Measurements from ENCODE around the gene AARS2.
A peak's percentile ranks its signal among the peaks of the same experiment; 100 is the strongest.

The AARS2 gene

DNA sequence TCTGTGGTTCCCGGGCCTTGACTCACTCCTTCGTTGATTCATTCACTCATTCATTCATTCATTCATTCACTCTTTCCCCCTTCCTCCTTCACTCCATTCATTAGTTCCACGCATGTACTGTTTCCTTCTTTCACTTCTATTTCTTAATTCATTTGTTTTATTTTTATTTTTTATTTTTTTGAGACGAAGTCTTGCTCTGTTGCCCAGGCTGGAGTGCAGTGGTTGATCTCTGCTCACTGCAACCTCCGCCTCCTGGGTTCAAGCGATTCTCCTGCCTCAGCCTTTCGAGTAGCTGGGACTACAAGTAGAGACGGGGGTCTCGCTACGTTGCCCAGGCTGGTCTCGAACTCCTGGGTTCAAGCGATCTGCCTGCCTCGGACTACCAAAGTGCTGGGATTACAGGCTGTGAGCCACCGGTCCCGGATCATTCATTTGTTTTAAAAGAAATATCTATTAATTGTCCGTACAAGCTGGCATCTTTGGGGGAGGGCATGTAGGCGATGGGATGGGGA is 47.4 kb downstream of the AARS2 start:
- Histone ChIP-seq H3K4me3 (ENCODE audit: control insufficient read depth in 1 of 7, extremely low read depth in 1 of 7, insufficient read depth in 4 of 7, low read depth in 2 of 7, low read length in 6 of 7) (peak overlapping the region in 5 of 7 experiments; percentile 70 to 91 (median 88)), H3K4me1 (ENCODE audit: control extremely low read depth in 1 of 4, control insufficient read depth in 4 of 4, insufficient read depth in 4 of 4, low read length in 3 of 4) (peaks cover 8 to 46% (median 40%) of the 10 kb centered on the region in 4 experiments), H3K9me3 (ENCODE audit: control extremely low read depth in 1 of 5, control insufficient read depth in 4 of 5, insufficient read depth in 2 of 5, low read depth in 1 of 5, low read length in 4 of 5) (no peaks in the 10 kb centered on the region), H3K27me3 (replicated peaks in 2 of 5; ENCODE audit: control insufficient read depth in 4 of 5, insufficient read depth in 5 of 5, low read length in 4 of 5) (peaks cover 3 to 20% (median 10%) of the 10 kb centered on the region in 5 experiments), H3K36me3 (ENCODE audit: control insufficient read depth in 4 of 4, insufficient read depth in 4 of 4, low read length in 3 of 4) (peaks cover 2 to 24% (median 12%) of the 10 kb centered on the region in 4 experiments), H3K27ac (ENCODE audit: insufficient read depth in 1 of 2, low read depth in 1 of 2, low read length in 2 of 2, poor library complexity in 1 of 2, severe bottlenecking in 2 of 2) (no peak overlapping the region)
- ChIA-PET CTCF (interaction anchor here (1.0 to 11.0 kb wide), 6 partner anchors 9 to 72 kb away, joined by 3 to 202 read pairs (median 22); partner anchors contain the start of gene AARS2), POLR2A (interaction anchor here (2.1 to 3.8 kb wide), 2 partner anchors 12 to 19 kb away, joined by 12 to 40 read pairs; partner anchors contain the start of gene HSP90AB1)
- peak in 2 of 3 donors; percentile 96 to 97 for DNase-seq
- WGBS (ENCODE audit: insufficient coverage): 66% methylated on average over 11 of the region's 17 CpGs

DNA sequence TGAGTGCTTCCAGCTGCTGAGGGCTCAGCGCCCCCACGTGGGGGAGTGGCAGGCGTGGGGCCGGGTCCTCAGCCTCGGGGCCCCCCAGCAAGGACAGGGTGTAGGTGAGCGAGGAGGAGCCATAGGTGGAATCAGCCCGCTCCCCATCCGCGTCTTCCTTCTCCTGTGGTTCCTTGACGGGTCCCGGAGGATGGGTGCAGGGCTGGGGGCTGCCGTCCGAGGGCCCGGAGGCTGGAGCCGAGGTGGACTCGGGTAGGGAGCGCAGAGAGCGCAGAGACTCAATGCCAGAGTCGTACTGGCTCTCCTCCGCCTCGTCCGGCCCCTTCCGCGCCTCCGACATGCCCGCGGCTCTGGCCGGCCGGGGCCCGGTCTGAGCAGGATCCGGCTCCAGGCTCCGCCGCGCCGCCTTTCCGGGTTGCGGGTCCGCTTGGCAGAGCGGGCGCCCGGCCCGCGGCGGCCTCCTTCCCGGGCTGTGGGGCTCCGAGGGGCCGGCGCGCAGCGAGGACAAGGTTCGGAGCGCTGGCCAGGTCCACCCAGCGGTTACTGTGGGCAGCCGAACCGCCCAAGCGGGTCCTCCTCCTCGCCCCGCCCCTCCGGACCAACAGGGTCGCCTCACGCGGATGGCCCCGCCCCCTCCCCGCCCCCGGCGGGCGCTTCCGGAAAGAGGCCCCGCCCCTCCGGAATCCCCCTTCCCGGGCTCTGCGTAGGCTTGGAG is 48.0 kb downstream of the AARS2 start, which contains the start of gene NFKBIE:
Gene NFKBIE (minus strand): TSS at position 545 of the 715 bp plus-strand sequence. CDS start 205 bp downstream, at position 340.
- Histone ChIP-seq H3K4me3 (ENCODE audit: control insufficient read depth in 1 of 7, extremely low read depth in 1 of 7, insufficient read depth in 4 of 7, low read depth in 2 of 7, low read length in 6 of 7) (peak within 1 kb of the TSS; percentile 70 to 91 (median 85)), H3K27me3 (replicated peaks in 2 of 5; ENCODE audit: control insufficient read depth in 4 of 5, insufficient read depth in 5 of 5, low read length in 4 of 5) (peaks cover 3 to 20% (median 10%) of the 10 kb centered on the region in 5 experiments), H3K27ac (ENCODE audit: insufficient read depth in 1 of 2, low read depth in 1 of 2, low read length in 2 of 2, poor library complexity in 1 of 2, severe bottlenecking in 2 of 2) (peak within 1 kb of the TSS; percentile 86 to 92), H3K9me3 (ENCODE audit: control extremely low read depth in 1 of 5, control insufficient read depth in 4 of 5, insufficient read depth in 2 of 5, low read depth in 1 of 5, low read length in 4 of 5) (no peaks in the 10 kb centered on the region), H3K4me1 (ENCODE audit: control extremely low read depth in 1 of 4, control insufficient read depth in 4 of 4, insufficient read depth in 4 of 4, low read length in 3 of 4) (peaks cover 8 to 46% (median 39%) of the 10 kb centered on the region in 4 experiments), H3K36me3 (ENCODE audit: control insufficient read depth in 4 of 4, insufficient read depth in 4 of 4, low read length in 3 of 4) (peaks cover 4 to 30% (median 15%) of the 10 kb centered on the region in 4 experiments)
- ChIA-PET POLR2A (interaction anchor here (1.0 to 3.8 kb wide), 5 partner anchors 11 to 48 kb away, joined by 4 to 40 read pairs (median 5); partner anchors contain the start of genes AARS2 and HSP90AB1), CTCF (interaction anchor here (1.0 to 11.0 kb wide), 12 partner anchors 9 to 170 kb away, joined by 3 to 202 read pairs (median 4); partner anchors contain the start of gene AARS2)
- WGBS (ENCODE audit: insufficient coverage): 0% methylated on average over 64 of the region's 72 CpGs
- DNase-seq: peak in 1 of 3 donors; percentile 91

DNA sequence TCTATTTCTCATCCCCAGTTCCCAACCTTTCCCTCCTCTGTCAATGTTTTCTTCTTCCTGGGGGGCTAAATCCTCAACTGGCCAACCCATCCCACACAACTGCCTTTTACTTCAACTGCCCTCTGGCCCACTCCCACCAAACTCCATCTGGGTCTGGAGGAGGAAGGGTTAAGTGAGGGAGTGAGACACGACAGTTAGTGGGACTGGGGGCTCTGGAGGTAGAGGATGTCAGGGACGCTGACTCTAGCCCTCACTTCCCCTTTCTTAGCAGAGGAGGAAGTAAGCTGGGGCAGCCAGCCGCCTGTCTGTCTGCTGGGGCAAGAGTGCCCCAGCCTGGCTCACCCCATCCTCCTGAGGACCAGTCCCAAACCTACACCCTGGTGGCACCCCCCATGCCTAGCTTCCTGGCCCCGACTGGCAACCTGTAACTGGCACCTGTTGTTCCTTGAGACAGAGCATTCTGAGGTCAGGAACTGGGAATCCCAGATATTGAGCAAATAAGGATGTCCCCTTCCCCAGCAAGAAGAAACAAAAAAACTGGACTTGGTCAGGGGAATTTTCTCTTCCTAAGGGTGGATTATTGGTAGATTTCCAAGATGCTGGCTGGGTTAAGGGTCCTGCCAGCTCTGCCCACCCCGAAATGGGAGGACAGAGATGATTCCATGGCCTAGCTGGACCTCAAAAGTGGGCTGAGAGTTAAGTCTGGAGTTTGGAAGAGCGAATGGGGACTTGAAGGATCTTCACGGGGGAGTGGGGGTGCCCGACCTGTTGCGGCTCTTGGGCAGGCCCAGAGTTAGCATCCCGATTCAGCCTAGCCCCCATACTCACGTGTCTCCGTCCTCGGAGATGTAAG is 48.8 kb downstream of the AARS2 start:
- POLR2A ChIA-PET: interaction anchor here (0.6 to 3.8 kb wide), 8 partner anchors 10 to 49 kb away, joined by 3 to 40 read pairs (median 4); partner anchors contain the start of genes AARS2 and HSP90AB1
- H3K4me1 ChIP-seq (ENCODE audit: control extremely low read depth in 1 of 4, control insufficient read depth in 4 of 4, insufficient read depth in 4 of 4, low read length in 3 of 4): peaks cover 8 to 46% (median 36%) of the 10 kb centered on the region in 4 experiments
- H3K27me3 ChIP-seq (replicated peaks in 2 of 5; ENCODE audit: control insufficient read depth in 4 of 5, insufficient read depth in 5 of 5, low read length in 4 of 5): peaks cover 2 to 12% (median 3%) of the 10 kb centered on the region in 5 experiments
- peak overlapping the region; percentile 86 to 92 for H3K27ac ChIP-seq (ENCODE audit: insufficient read depth in 1 of 2, low read depth in 1 of 2, low read length in 2 of 2, poor library complexity in 1 of 2, severe bottlenecking in 2 of 2)
- CTCF ChIA-PET: interaction anchor here (0.6 to 2.0 kb wide), 11 partner anchors 8 to 169 kb away, joined by 3 to 7 read pairs (median 3); partner anchors contain the start of gene AARS2
- no peaks in the 10 kb centered on the region for H3K9me3 ChIP-seq (ENCODE audit: control extremely low read depth in 1 of 5, control insufficient read depth in 4 of 5, insufficient read depth in 2 of 5, low read depth in 1 of 5, low read length in 4 of 5)
- peak overlapping the region; percentile 70 to 91 (median 85) for H3K4me3 ChIP-seq (ENCODE audit: control insufficient read depth in 1 of 7, extremely low read depth in 1 of 7, insufficient read depth in 4 of 7, low read depth in 2 of 7, low read length in 6 of 7)
- WGBS (ENCODE audit: insufficient coverage): 4% methylated on average over 5 of the region's 13 CpGs
- peaks cover 8 to 38% (median 22%) of the 10 kb centered on the region in 4 experiments for H3K36me3 ChIP-seq (ENCODE audit: control insufficient read depth in 4 of 4, insufficient read depth in 4 of 4, low read length in 3 of 4)
- peak; percentile 77 to 95 (median 91) for DNase-seq

DNA sequence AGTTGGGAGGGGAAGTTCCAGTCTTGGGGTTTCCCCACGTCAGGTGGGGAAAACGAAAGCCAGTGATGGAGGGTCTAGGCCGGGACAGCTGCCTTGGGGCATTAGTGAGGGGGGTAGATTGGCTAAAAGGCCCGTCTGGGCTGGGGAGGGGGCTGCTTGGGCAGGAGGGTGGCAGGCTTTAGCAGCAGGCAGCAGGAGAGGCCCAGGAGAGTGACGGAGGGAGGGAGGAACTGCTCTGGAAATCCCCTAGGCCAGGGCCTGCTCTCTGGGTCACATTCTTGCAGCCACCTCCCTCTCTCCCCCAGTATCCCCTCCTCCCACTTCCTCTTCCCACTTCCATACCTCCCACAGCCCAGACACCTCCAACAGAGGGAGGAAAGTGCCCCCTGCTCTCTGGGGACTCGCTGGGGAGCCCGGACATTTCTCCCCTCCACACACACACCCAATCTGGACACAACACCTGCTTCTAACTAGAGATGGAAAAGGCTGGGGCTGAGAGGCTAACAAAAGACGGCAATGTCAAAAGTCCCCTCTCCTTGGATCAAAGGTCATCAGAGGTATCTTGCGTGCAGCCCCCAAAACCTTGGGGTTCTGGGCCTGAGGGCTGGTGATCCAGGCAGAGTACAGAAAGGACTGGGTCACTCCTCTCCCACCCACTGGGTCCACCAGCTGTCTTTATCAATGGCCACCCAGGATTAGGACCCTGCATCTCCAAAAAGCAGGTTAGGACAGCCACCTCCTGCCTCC is 49.6 kb downstream of the AARS2 start:
- Histone ChIP-seq H3K4me3 (ENCODE audit: control insufficient read depth in 1 of 7, extremely low read depth in 1 of 7, insufficient read depth in 4 of 7, low read depth in 2 of 7, low read length in 6 of 7) (peak overlapping the region; percentile 5 to 91 (median 85)), H3K36me3 (ENCODE audit: control insufficient read depth in 4 of 4, insufficient read depth in 4 of 4, low read length in 3 of 4) (peaks cover 8 to 46% (median 30%) of the 10 kb centered on the region in 4 experiments), H3K9me3 (ENCODE audit: control extremely low read depth in 1 of 5, control insufficient read depth in 4 of 5, insufficient read depth in 2 of 5, low read depth in 1 of 5, low read length in 4 of 5) (no peaks in the 10 kb centered on the region), H3K27ac (ENCODE audit: insufficient read depth in 1 of 2, low read depth in 1 of 2, low read length in 2 of 2, poor library complexity in 1 of 2, severe bottlenecking in 2 of 2) (peak overlapping the region; percentile 86 to 92), H3K27me3 (replicated peaks in 2 of 5; ENCODE audit: control insufficient read depth in 4 of 5, insufficient read depth in 5 of 5, low read length in 4 of 5) (peaks cover 0 to 3% (median 0%) of the 10 kb centered on the region in 5 experiments), H3K4me1 (ENCODE audit: control extremely low read depth in 1 of 4, control insufficient read depth in 4 of 4, insufficient read depth in 4 of 4, low read length in 3 of 4) (peaks cover 8 to 46% (median 36%) of the 10 kb centered on the region in 4 experiments)
- peak in 2 of 3 donors; percentile 86 for DNase-seq
- WGBS (ENCODE audit: insufficient coverage): 0% methylated on average over 4 of the region's 9 CpGs
- CTCF ChIA-PET: interaction anchor here (1.0 to 2.0 kb wide), 9 partner anchors 7 to 86 kb away, joined by 3 to 7 read pairs (median 3); partner anchors contain the start of gene AARS2
- POLR2A ChIA-PET: interaction anchor here (0.7 to 3.8 kb wide), 7 partner anchors 9 to 49 kb away, joined by 3 to 40 read pairs (median 4); partner anchors contain the start of genes AARS2 and HSP90AB1

DNA sequence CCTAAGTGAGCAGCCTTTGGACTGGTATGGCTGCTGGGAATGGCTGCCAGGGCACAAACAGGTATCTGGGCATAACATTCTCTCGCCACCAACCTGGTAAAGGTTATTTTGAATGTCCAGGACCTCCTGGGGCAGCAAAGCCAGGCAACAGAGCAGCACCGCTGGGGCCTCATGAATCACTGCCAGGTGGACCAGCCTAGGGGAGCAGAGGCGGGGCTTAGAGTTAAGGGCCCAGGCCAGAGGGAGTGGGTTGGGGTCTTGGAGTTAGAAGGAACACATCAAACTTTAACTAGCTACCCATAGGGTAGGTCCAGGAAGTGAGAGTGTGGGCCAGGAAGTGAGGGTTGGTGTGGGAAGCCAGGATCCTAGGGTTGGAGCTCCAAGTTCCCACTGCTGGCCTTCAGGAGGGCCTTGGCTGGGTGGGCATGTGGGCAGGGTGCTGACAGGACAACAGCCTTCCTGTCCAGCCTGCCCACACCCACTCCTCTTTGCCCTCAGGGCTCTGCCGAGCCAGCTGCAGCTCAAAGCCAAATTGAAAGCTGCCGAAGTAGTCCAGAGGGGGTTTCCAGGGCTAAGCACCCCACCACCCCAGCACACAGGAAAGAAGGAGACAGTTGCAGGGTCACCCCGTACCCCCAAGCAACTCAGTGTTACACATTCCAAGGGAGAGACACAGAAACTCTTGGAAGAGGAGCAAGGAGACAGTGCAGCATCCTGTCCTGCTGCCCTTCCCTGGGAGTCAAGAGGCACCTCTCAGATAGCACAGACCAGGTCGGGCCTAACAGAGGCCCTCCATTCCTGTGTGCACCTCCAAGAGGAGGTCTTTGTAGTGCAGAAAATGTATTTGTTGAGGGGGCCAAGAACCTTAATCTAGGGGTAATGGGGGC is 50.4 kb downstream of the AARS2 start:
- Histone ChIP-seq H3K4me3 (ENCODE audit: control insufficient read depth in 1 of 7, extremely low read depth in 1 of 7, insufficient read depth in 4 of 7, low read depth in 2 of 7, low read length in 6 of 7) (peak overlapping the region in 6 of 7 experiments; percentile 70 to 91 (median 86)), H3K27me3 (replicated peaks in 2 of 5; ENCODE audit: control insufficient read depth in 4 of 5, insufficient read depth in 5 of 5, low read length in 4 of 5) (no peaks in the 10 kb centered on the region), H3K36me3 (ENCODE audit: control insufficient read depth in 4 of 4, insufficient read depth in 4 of 4, low read length in 3 of 4) (peaks cover 8 to 55% (median 34%) of the 10 kb centered on the region in 4 experiments), H3K27ac (ENCODE audit: insufficient read depth in 1 of 2, low read depth in 1 of 2, low read length in 2 of 2, poor library complexity in 1 of 2, severe bottlenecking in 2 of 2) (peak overlapping the region; percentile 86 to 92), H3K9me3 (ENCODE audit: control extremely low read depth in 1 of 5, control insufficient read depth in 4 of 5, insufficient read depth in 2 of 5, low read depth in 1 of 5, low read length in 4 of 5) (no peaks in the 10 kb centered on the region), H3K4me1 (ENCODE audit: control extremely low read depth in 1 of 4, control insufficient read depth in 4 of 4, insufficient read depth in 4 of 4, low read length in 3 of 4) (peaks cover 8 to 52% (median 36%) of the 10 kb centered on the region in 4 experiments)
- POLR2A ChIA-PET: interaction anchor here (3.8 kb wide), 1 partner anchor 15 kb away, joined by 40 read pairs; the partner anchor contains the start of gene HSP90AB1
- WGBS (ENCODE audit: insufficient coverage): 33% methylated on average over 6 of the region's 7 CpGs
- DNase-seq: peak in 1 of 3 donors; percentile 29
- CTCF ChIA-PET: interaction anchor here (0.6 to 2.2 kb wide), 8 partner anchors 9 to 74 kb away, joined by 3 to 10 read pairs (median 4); partner anchors contain the start of gene AARS2

Measured in common myeloid progenitor, CD34-positive (primary cell).